NCI-H2196 treated with DMSO at 0.1 percent for 48 hours (cell line): Measurements from ENCODE around the gene GSKIP.
A peak's percentile ranks its signal among the peaks of the same experiment; 100 is the strongest.

Source experiments
- DNase-seq: peaks from one replicate; lab custom pipeline; 2025; ENCODE audit not compliant: unreplicated experiment; lab: John Stamatoyannopoulos, UW

The GSKIP gene

DNA sequence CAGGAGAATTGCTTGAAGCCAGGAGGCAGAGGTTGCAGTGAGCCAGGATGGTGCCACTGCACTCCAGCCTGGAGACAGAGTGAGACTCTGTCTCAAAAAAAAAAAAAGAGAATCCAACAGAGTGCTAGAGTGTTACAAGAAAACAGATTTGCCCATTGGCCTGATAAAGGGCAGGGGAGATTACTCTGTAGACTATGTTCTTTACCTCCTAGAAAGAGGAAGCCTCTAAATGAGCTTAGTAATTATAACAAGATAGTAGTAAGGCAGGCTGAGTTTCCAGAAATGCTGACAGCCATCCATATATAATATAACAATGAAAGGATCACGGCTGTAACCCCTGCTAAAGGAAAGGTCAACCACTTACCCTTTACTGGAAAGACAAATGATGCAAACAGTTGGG, 53.0 kb downstream of the GSKIP start:
- DNase-seq: no peak

DNA sequence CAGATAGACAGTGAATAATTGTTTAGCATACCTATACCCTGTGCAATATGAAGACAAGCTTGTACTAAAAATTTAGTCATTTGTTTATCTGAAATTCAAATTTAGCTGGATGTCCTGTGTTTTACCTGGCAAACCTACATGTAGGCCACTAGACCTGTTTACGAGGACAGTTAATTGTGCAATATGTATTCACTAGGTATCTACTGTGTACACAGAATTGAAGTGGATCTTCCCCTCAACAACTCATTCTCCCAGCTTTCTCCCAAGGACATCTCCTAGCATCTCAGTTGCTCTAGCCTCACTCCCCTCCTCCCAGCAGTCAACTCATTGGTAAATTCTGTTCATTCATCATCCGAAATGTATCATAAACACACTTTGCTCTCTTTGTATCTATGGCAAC, 53.9 kb downstream of the GSKIP start:
- no peak for DNase-seq

DNA sequence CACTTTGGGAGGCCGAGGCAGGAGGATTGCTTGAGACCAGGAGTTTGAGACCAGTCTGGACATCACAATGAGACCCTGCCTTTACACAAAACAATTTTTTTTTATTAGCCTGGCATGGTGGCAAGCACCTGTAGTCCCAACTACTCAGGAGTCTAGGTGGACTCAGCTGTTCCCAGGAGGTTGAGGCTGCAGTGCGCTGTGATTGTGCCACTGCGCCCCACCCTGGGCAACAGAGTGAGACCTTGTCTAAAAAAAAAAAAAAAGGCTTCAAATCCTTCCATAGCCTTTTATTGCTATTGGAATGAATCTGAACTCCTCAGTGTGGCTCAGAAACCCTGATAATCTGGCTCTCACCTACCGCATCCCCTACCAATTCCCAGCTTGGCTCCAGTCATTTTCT, 54.7 kb downstream of the GSKIP start:
- DNase-seq: no peak

GRCh38 chr14:96421236-96421635, 57.9 kb downstream of the GSKIP start:
- DNase-seq: no peak

GRCh38 chr14:96422992-96423391, 59.7 kb downstream of the GSKIP start:
- no peak for DNase-seq

DNA sequence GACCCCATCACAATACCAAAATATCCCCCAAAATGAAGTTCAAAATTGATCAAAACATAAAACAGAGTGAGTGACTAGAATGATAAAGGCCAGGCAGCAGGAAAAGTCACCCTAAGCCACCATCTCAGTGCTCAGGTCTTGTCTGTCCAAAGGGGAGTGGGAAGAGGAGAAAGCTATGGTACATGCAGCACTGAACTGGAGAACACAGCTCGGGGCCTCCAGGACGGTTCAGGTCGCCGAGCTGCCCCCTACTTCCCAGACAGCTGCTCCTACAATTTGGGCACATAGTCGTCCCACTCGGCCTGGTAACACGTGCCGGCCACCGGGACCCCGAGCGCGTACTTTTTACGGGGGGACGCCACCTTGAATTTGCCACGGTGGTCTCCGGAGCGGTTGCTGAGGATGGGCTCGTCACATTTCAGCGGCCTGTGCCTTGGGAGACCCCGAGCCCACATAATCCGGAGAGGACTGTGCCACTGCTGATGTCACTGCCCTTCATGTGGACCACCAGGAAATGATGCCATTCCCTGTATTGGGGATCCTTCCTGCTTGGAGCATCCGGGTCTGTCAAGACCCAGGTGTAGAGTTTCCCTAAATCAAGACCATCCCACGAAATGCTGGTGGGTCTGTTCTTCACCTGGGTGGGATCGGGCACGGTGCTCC, 60.3 kb downstream of the GSKIP start:
- DNase-seq: no peak

DNA sequence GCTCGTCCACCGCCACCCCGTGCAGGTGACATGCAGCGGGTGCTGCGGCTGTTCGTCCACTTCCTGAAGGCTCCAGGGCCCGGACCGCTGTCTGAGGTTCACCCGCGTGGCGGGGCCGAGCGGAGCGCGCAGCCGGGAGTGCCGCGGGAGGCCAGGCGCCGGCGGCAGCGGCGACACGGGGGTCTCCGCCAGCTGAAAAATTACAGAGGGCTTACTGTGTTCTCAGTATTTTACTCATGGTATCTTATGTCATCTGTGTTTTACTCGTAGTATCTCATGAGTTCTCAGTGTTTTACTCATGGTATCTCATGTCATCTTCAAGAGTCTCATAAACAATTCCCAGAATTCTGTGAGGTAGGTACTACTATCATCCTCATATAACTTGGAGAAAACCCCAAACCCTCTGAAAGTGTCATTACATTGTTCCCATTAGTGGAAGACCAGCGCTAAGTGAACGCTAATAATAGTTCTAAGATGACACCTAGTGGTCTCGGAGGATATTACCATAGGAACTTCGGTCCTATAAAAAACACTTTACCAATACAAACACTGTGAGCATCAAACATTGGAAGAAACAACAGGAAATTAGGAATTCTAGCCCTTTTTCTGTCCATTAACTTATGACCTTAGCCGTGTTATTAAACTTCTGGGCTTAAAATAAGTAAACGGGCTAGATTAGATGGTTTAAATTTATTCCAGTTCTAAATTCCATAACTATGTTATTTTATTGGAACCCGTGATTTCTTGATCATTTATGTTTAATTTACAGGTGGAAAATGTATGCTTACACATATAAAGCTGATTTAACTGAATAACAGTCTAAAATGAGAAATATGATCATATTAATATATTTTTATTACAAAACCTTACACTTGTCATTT, 61.0 kb downstream of the GSKIP start:
- DNase-seq: peak; percentile 23

DNA sequence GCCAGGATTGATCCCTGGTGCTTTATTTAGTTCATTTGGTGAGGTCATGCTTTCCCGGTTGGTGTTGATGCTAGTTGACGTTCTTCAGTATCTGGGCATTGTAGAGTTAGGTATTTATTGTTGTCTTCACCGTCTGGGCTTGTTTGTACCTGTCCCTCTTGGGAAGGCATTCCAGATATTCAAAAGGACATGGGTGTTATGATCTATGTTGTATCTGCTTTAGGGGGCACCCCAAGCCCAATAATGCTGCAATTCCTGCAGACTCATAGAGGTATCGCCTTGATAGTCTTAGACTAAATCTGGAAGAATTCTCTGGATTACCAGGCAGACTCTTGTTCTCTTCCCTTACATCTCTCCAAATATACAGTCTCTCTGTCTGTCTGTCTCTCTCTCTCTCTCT, 70.7 kb downstream of the GSKIP start:
- DNase-seq: no peak
